HG02852 (cell line): ENCODE results near the gene OR1I1.

ENCODE experiments used
- ATAC-seq: cut with Tn5 transposase; IDR thresholded peaks from one replicate; pipeline ENCODE4 v1.9.1; 2021; ENCODE audit warnings: mild to moderate bottlenecking, moderate library complexity; ENCODE audit not compliant: unreplicated experiment

The OR1I1 gene

GRCh38 chr19:15116856-15117255, 34.8 kb downstream of the OR1I1 start:
- no peak for ATAC-seq

DNA sequence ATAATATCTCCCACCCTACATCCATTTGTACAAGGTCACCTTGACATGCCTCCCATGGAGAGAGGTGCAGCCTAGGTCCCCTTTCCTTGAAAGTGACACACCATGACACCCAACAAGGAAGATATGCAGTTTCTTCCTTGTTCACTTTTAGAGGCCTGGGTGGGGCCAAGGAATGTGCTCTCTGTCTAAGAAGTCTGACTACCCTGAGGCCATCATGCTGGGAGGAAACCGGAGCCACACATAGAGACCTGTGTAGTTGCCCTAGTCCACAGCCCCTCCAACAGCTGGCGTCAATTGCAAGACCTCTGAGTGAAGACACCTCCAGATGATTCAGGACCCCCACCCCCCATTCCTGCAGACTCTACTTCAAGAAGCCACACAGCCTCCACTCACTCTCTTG, 36.2 kb downstream of the OR1I1 start:
- no peak for ATAC-seq

DNA sequence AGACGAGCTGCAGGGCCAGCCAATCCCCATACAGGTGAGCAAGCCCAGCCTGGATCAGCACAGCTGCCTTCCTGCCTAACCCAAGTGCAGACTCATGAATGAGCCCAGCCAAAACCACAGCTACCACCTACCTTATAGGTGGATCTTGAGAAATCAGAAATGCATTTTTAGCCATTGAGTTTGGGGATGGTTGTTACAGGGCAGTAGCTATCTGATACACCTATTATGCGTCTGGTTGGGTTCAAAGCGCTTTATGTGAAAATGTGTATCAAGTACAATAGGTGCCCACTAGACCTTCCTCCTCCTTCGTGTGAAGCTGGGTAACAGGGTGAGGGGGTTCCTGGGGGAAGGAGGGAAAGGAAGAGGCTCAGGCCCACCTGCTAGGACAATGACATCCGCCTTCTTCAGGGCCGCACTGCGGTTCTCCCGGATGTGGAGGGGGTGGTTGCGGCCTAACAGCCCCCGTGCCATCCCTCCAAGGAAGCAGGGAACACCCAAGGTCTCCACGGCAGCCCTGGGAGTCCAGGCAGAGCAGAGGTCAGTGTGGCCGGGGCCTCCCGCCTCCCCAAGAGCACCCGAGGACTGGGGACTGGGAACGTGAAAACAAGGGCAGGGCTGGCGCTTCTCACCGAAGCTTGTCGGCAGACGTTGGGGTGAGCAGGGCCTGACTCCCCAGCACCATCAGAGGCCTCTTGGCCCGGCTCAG, 36.9 kb downstream of the OR1I1 start:
- no peak for ATAC-seq

GRCh38 chr19:15120135-15121026, 38.4 kb downstream of the OR1I1 start:
- ATAC-seq: no peak

- no peak for ATAC-seq
These were observed 40.5 kb downstream of the OR1I1 start for GRCh38 chr19:15122331-15123030.

DNA sequence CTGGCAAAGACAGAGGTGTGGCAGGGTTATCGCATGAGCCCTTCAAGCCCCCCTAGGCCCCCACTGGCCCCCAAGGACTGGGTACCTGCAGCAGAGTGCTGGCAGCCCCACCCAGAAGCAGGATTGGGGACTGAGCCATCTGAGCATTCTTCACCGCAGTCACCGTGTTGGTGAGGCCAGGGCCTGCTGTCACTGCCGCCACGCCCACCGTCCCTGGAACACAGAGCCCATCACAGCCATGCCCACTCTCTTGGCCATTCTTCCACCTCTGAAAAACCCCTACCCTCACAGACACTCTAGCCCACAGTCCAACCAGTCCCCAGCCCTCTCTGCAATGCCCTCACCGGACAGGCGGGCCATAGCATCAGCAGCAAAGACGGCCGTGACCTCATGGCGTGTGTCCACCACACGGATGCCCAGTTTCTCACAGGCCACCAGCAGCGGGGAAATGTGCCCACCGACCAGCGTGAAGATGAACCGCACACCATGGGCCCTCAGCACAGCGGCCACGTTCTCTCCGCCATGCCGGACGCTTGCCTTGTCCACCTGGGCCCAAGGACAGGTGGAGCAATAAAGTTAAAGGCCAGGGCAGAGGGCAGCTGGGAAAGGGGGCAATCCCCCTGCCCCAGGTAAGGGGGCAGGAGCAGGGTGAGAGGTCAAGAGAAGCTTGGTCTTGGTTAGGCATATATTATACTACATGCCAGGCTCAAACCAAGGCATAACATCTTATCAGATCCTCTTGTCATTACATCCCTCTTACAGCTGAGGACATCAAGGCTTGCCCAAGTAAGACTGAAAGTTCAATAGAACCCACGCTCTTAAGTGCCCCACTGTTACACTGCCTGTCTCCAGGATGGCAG, 41.2 kb downstream of the OR1I1 start:
- ATAC-seq: no peak

DNA sequence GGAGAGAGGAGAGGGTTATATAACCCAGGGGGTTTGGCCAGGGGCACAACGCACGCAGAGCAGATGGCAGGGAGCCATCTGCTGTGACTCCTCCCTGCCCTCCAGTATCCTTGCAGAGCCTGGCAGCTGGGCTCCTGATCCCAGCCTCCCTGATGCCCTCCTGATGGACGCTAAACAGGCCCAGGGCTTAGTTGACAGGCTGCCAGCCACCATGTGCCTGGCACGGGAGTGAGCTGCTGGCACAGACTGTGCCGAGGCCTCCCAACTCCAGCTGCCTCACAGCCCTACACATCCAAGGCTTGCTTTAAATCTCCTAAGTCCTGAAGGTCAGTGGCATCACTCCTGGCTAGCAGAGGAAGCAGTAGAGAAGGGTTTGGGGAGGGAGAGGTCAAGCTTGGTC, 41.9 kb downstream of the OR1I1 start:
- ATAC-seq: no peak

DNA sequence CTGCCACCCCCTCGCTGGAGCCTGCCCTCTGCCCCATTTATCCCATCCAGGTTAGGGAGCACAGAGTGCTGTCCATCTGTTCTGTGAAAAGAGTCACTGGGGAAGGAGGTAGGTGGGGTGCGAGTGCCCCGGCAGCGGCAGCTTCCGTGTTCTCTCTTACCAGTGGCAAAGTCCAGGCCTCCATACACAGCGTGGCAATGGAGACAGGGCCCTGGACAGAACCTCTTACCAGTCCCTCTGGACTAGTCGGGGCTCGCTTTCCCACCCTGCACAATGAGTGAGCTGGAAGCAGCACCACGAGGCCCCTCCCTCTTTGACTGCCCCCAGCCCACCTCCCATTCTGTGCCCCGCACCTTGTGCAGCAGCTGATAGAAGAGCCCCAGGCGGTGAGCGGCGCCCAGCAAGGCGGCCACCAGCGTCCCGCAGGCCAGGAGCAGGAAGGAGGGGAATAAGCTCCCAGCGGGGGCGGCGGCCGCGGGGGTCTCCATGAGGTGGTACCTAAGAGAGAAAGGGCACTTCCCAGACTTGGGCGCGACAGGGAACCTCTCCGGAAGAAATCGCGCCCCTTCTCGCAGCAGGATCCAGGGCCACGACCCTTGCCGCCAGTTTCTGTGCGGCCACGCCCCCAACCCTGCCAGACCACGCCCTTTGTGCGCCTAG, 42.7 kb downstream of the OR1I1 start:
- ATAC-seq: peak; percentile 3

DNA sequence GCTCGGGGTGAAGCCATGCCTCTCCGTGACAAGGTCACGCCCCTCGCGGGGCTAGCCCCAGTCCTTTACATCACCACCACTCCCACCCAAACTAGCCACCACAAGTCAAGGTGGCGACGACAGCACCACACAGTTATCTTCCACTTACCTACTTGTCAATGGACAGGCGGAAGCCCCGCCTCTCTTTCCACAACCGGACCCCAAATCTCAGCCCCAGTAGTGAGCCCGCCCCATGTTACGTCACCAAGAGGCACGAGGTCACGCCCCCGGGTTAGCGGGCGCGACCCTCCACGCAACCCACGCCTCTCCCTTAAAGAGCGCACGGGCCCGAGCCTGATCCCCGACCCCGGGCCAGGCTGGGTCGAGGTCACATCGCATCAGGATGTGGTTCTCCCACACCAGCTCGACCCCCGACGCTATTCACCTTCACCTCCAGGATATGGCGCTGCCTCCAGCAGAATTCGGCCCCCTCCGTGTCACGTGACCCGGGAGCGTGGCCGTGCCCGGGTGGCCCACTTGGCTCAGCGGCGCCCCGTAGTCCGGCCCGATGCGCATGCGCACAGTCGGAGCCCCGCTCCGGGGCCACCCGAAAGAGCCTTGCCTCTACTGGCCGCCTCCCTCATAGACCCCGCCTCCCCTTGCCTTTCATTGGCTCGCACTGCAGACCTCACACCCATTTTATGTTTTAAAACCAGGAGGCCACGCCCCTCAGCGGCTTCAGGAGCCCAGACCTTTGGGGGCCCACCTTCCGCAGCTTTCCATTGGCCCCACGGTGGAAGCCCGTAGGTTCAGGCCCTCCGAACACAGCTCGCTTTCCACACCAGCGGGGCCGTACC, 43.4 kb downstream of the OR1I1 start:
- peak; percentile 87 for ATAC-seq

DNA sequence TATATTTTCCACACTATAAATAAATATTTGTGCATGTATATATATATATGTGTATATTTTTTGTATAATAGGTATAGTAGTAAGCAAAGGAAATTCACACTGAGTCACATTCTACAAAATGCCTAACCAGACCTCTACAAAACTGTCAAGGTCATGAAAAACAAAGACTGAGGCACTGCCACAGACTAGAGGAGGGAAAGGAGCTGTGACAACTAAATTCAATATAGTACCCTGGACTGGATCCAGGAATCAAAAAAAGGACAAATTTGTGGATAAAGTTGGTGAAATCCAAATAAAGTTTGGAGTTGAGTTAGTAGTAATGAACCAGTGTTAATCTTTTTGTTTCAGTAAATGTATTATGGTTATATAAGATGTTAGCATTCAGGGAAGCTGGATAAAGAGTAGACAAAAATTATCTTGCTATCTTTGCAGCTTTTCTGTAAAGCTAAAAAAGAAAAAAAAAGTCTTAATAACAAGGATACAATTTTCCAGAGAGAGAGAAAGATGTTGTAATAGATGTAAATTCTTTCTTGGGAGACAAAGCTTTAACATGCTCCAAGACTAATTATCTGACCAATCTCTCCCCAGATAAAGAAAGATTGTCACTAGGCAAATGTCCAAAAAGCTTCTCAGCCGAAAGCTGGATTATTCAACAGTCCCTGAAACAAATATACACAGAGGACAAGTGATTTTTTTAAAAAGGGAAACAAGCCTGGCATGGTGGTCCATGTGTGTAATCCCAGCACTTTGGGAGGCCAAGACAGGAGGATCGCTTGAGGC, 44.3 kb downstream of the OR1I1 start:
- ATAC-seq: no peak

DNA sequence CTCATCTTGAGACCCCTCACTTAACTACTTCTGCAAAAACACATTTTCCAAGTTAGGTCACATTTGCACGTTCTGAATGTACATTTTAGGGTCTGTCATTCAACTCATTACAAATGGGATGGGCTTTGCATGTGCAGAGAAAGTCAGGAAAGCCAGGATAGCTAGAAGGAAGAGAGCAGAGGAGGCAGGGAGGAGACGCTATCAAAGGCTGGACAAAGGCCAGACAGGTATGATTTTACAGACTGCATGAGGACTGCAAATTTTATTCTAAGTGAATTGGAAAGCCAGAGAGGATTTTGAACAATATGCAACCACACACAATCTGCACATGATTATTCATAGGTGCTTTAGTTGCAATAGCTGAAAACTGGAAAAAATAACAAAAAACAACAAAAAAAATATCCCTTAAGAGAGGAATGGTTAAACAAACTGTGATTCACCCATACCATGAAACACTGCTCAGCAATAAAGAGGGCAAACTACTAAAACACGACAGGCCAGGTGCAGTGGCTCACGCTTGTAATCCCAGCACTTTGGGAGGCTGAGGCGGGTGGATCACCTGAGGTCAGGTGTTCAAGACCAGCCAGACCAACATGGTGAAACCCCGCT, 46.3 kb downstream of the OR1I1 start:
- no peak for ATAC-seq

DNA sequence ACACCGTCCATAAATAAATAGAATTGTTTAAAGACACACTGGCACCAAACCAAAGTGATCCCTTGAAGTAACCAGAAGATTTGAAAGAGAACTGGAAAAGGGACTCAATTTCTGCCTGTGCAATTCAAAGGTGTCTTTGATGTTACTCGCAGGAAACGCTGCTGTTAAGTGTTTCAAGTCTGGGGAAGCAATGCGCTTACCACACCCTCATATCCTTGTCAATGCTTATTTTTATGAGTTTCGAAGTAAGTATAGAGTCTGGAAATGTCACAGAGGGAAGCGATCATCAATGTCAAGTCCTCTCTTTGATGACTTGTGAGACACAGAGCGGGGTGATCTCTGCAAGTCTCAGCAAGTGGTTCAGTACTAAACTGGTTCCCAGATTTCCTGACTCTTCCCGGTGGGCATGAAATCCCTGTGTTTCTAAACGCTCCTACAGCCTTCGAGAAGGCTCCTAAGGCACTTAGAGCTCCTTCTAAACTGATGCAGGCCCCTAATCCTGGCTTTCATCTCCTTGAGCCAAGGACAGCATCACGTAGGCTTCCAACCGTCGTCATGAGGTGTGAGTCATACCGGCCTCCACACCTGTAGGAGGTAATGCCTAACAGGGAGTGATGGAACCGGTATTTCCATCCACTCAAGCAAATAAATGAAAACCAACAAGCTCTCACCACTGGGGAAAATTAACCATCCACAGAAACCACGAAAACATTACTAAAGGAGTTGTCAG, 48.0 kb downstream of the OR1I1 start:
- ATAC-seq: no peak

DNA sequence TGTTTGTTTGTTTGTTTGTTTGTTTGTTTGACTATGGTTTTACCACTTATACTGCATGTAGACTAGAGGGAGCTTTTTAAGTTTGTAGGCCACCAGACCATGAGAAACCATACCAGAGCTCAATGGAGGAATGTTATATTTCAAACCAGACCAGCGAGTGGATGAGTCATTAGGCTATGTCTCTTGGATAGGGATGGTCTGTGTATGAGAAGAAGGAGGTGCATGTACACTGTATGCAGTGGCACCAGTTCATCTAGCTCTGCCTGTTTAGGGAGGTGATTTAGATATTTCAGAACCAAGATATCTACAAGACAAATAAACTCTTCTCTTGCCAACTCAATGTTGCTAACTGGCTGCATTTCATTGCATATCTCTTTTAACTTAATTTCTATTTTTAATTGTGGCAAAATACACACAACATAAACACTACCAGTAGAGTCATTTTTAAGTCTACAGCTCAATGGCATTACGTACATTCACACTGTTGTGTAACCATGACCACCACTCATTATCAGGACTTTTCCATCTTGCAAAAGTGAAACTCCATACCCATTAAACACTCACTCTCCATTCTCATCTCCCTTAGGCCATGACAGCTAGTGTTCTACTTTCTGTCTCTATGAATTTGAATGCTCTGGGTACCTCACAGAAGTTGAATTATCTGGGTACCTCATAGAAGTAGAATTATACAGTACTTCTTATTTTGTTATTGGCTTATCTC, 54.4 kb downstream of the OR1I1 start:
- ATAC-seq: no peak

DNA sequence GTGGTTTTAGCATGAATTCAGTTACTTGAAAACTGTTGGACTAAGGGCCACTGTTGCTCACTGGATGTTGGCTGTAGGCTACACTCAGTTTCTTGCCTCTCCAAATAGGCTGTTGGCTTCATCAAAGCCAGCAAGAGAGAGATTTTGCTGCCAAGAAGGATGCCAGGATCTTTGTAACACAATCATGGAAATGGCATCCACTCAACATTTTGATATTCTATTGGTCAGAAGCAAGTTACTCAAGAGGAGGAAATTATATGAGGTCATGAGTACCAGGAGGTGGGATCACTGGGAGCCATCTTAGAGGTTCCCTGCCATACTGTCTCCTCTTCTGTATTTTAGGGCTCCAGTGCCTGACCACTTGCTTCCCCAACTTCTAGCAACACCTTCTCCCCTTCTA, 55.8 kb downstream of the OR1I1 start:
- no peak for ATAC-seq

GRCh38 chr19:15138427-15138826, 56.4 kb downstream of the OR1I1 start:
- ATAC-seq: no peak

DNA sequence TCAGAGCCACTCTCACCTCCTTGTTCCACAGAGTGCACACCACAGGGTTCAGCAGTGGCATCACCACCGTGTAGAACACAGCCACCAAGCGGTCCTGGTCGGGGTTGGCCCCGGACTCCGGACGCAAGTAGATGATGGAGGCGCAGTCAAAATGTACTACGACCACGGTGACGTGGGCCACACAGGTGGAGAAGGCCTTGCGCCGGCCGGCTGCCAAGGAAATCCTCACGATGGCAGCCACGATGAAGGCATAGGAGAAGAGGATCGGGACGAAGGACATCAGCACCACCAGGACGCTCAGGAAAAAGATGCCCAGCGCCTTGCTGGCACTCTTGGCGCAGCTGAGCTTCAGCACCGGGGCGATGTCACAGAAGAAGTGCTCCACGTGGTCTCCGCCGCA, 59.1 kb downstream of the OR1I1 start:
- ATAC-seq: no peak

- ATAC-seq: no peak
These were observed 60.3 kb downstream of the OR1I1 start for GRCh38 chr19:15142313-15142712.
